Measurements from ENCODE around the gene LRRC8E. TPM values are rescaled to one million over a fixed set of nuclear protein-coding genes. Genes with fewer than 3 reads are reported as not detected.
A peak's percentile ranks its signal among the peaks of the same experiment; 100 is the strongest.

The LRRC8E gene
- total RNA-seq, 1 experiment from 2014 or later = 18.1 TPM

GRCh38 chr19:7894612-7895309, 6.5 kb downstream of the LRRC8E start:
- H3K27ac ChIP-seq (ENCODE audit: low read depth, low read length) = no peak overlapping the region
- BruUV-seq (replicated peaks) = no TSS peak
- no peak overlapping the region for H3K9ac ChIP-seq (ENCODE audit: low read length)
- no peak overlapping the region for H2AFZ ChIP-seq (ENCODE audit: low read depth, low read length, poor library complexity, severe bottlenecking)
- POLR2A ChIA-PET = no interaction called here
- peaks cover 32% of the 10 kb centered on the region for H3K79me2 ChIP-seq (ENCODE audit: insufficient read depth, low read length)
- no peak for DNase-seq (ENCODE audit: low read depth, low spot score)
- RAD21 ChIA-PET (ENCODE audit: low non-redundant PET in 1 of 2, low total read pairs in 2 of 2, uncharacterized antibody in 2 of 2, unreplicated experiment in 2 of 2) = no interaction called here
- H3K27me3 ChIP-seq (ENCODE audit: insufficient read depth, low read length) = no peaks in the 10 kb centered on the region
- no peaks in the 10 kb centered on the region for H4K20me1 ChIP-seq (ENCODE audit: insufficient read depth)
- no peaks in the 10 kb centered on the region for H3K9me2 ChIP-seq (ENCODE audit: insufficient read depth)
- H3K4me1 ChIP-seq (ENCODE audit: control insufficient read depth in 1 of 2, insufficient read depth in 2 of 2, low read length in 2 of 2) = peaks cover 0 to 3% of the 10 kb centered on the region in 2 experiments; a peak in 1 of 4 replicates
- H3K36me3 ChIP-seq (ENCODE audit: control insufficient read depth in 1 of 2, insufficient read depth in 2 of 2, low read length in 2 of 2) = peaks cover 0 to 9% of the 10 kb centered on the region in 2 experiments; a peak in 2 of 4 replicates
- no peak for TF ChIP-seq ZNF274 (IDR thresholded peaks at IDR 0.05; ENCODE audit: low read depth, low read length)
- no peak for TF ChIP-seq SIN3A (IDR thresholded peaks at IDR 0.05; ENCODE audit: low read depth)
- no peak for TF ChIP-seq CBX3 (IDR thresholded peaks at IDR 0.05; ENCODE audit: low read depth)
- no peak for TF ChIP-seq SRF (IDR thresholded peaks at IDR 0.05; ENCODE audit: low read depth)
- TF ChIP-seq RAD21 (IDR thresholded peaks at IDR 0.05; ENCODE audit: low read depth) = no peak
- no peak for TF ChIP-seq POLR2A (IDR thresholded peaks at IDR 0.05; ENCODE audit: borderline replicate concordance, extremely low read depth, insufficient read depth, insufficient read length)
- no peak for TF ChIP-seq JUND (IDR thresholded peaks at IDR 0.05)
- TF ChIP-seq YY1 (IDR thresholded peaks at IDR 0.05; ENCODE audit: extremely low read depth, insufficient replicate concordance, low read depth, low read length) = no peak
- TF ChIP-seq, protein P1, sequence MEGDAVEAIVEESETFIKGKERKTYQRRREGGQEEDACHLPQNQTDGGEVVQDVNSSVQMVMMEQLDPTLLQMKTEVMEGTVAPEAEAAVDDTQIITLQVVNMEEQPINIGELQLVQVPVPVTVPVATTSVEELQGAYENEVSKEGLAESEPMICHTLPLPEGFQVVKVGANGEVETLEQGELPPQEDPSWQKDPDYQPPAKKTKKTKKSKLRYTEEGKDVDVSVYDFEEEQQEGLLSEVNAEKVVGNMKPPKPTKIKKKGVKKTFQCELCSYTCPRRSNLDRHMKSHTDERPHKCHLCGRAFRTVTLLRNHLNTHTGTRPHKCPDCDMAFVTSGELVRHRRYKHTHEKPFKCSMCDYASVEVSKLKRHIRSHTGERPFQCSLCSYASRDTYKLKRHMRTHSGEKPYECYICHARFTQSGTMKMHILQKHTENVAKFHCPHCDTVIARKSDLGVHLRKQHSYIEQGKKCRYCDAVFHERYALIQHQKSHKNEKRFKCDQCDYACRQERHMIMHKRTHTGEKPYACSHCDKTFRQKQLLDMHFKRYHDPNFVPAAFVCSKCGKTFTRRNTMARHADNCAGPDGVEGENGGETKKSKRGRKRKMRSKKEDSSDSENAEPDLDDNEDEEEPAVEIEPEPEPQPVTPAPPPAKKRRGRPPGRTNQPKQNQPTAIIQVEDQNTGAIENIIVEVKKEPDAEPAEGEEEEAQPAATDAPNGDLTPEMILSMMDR (IDR thresholded peaks at IDR 0.05 in 2 of 3, conservative IDR thresholded peaks at IDR 0.05 in 1 of 3; ENCODE audit: borderline replicate concordance in 1 of 3, insufficient read depth in 1 of 3, low read depth in 2 of 3, low read length in 2 of 3) = no peak
- TF ChIP-seq EGR1 (IDR thresholded peaks at IDR 0.05; ENCODE audit: low read depth) = no peak
- no peak for TF ChIP-seq TCF7L2 (IDR thresholded peaks at IDR 0.05; ENCODE audit: borderline replicate concordance, extremely low read depth, insufficient read depth, insufficient read length)
- no peak for TF ChIP-seq REST (IDR thresholded peaks at IDR 0.05; ENCODE audit: low read depth)
- TF ChIP-seq ZFX (IDR thresholded peaks at IDR 0.05) = no peak
- TF ChIP-seq, protein P2, sequence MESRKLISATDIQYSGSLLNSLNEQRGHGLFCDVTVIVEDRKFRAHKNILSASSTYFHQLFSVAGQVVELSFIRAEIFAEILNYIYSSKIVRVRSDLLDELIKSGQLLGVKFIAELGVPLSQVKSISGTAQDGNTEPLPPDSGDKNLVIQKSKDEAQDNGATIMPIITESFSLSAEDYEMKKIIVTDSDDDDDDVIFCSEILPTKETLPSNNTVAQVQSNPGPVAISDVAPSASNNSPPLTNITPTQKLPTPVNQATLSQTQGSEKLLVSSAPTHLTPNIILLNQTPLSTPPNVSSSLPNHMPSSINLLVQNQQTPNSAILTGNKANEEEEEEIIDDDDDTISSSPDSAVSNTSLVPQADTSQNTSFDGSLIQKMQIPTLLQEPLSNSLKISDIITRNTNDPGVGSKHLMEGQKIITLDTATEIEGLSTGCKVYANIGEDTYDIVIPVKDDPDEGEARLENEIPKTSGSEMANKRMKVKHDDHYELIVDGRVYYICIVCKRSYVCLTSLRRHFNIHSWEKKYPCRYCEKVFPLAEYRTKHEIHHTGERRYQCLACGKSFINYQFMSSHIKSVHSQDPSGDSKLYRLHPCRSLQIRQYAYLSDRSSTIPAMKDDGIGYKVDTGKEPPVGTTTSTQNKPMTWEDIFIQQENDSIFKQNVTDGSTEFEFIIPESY (IDR thresholded peaks at IDR 0.05; ENCODE audit: extremely low read depth, insufficient replicate concordance, low read length) = no peak
- TF ChIP-seq, protein P3, sequence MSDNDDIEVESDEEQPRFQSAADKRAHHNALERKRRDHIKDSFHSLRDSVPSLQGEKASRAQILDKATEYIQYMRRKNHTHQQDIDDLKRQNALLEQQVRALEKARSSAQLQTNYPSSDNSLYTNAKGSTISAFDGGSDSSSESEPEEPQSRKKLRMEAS (IDR thresholded peaks at IDR 0.05) = no peak
- no peak overlapping the region for H3K4me3 ChIP-seq (replicated peaks in 1 of 2; ENCODE audit: low read depth in 1 of 2, low read length in 2 of 2)
- ATAC-seq = peak; percentile 42; the same call in 1 of the 2 replicates
- no peak overlapping the region for H3K4me2 ChIP-seq (ENCODE audit: low read length)
- intact Hi-C loops (cut with micrococcal nuclease) = no loop called here
- no peaks in the 10 kb centered on the region for H3K9me3 ChIP-seq (ENCODE audit: control insufficient read depth in 1 of 2, insufficient read depth in 1 of 2, low read depth in 1 of 2, low read length in 2 of 2)
- CTCF ChIA-PET = no interaction called here

Data from HCT116 (cell line).